HS-27A (cell line): ENCODE results near the gene VSIG2.

Source experiments
- DNase-seq: peaks from one replicate; pipeline ENCODE4 v3.0.0-alpha.2; 2012; ENCODE audit warnings: low read depth, missing footprints

VSIG2 gene

DNA sequence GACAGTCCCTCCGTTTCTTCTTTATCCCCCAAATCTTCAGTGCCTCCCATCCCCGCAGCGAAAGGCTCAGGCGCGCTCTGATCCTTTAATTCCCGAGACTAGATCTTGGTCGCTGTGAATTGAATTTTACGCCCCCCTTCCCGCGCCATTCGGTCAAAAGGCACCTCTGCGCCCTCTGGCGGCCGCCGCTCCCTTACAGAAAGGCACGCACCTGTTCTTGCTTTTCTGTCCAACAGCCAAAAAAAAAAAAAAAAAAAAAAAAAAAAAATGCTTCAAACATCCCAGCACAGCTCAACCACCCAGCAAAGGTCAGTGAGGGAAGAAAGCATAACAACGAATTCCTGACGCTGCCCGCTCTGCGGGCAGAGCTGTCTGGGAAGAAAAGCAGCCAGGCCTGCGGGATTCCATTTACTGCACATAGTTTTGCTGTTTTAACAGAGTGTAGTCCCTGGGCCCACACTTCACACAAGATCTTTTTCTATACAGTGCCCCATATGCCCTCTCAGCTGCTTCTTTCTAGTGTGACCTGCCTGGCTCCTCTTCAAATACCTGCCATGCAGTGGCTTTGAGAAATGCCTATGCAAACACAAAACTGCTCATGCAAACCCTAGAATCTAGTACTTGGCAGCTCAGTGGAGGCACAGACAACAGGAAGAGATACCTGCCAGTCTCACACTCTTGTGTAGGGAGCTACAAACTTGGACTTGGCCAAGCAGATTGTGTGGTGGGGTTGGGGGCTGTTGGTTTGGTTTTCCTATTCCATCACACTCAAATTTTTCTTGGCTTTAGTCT is 11.3 kb upstream of the VSIG2 start:
- no peak for DNase-seq

DNA sequence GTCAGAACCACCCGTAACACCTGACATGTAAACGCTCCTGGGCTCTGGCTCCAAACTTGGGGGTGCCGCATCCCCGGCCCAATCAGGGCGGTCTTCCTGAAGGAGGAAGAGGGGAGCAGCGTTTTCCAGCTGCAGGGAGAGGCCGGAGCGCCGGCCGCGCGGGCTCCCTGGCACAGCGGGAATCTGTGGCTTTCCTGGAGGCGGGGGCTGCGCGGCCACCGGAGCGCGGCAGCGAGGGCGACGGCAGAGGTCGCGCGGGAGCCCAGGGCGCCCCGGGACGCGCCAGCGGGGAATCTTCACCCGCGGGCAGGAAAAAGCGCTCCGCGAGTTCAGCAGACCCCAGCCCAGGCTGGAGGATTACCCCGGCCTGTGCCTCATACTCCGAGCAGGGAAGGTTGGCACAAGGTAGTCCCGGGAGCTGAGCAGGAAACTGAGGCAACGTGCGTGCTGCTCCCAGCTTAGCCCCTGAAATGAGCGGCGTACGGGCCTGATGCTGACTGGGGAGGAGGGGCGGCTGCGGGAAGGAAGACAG is 10.6 kb upstream of the VSIG2 start:
- DNase-seq: no peak

DNA sequence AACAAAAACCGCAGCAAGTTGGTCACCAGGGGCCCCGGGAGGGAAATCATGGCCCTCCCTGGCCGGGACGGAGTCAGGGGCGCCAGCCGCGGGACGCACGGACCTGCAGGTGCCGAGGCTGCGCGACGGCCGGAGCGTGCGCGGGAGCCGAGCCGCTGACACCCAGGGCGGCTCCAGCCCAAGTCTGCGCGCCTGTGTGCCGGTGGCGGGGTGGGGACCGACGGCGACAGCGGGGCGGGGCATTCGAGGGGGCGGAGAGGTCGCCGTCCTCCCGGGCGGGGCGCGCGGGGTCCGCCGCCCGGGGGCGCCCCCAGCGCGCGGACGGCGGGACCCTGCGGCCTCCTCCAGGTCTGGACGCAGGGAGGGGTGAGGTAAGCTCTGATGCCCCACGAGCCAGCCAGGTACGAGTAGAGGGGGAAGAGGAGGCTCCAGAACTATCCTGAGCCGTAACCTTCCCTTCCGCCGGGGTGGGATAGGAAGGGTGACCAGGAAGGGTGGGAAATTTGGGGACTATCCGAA is 10.1 kb upstream of the VSIG2 start, which contains the start of gene ESAM:
Gene ESAM, minus strand, starts transcription at position 186 of the 519 bp plus-strand sequence. Its CDS starts 136 bp downstream, at position 50.
- DNase-seq: no peak

DNA sequence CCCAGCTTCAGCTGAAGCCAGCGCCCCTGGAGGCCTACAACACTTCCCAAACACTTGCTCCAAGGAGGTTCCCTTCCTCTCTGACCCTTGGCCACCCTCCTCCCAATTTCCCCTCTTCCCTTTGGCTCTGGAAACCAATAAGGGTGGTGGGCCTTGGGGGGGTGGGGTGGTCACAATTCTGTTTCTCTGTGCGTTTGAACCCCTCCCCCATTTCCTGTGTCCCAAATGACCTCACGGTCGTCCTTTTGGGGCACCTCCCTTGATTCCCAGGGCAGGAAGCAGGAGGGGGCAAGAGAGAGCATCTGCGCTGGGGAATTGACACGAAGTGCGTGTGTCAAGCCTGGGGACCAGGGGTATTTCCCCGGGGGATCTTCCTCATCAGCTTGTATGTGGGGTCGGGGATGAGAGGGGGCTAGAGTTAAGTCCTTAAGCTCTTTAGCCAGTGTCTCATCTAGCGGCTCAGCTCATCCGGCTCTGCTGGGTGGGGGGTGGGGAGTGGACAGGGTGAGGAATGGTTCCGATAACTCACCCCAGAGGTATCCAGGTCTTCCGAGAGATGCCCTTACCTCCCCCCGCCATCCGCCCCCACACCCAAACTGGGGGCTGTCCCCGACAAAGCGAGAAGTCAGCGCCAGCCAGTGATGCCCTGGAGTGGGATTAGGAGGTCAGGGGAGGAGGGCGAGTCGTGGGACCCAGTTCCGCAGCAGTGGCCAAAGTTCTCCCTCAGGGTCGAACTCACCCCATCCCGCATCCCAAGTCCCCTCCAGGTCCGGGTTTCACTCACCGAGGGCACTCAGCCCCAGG is 9.4 kb upstream of the VSIG2 start:
- no peak for DNase-seq

DNA sequence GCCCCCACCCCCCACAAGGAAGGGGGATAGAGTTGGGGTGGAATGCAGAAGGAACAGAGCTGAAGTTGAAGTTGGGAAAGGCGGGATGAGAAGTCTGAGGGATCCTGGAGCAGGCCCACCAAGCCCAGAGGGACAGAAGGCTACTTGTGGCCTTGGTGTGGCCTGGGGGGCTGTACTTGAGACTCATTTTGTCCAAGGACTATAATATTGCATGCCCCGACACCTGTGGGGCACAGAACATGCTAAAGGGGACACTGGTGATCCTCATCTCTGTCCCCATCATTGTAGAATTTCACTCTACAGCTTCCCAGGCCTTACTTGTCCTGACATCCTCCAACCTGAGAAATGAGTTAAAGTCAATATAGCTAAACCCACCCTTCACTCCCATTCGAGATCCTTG is 8.8 kb upstream of the VSIG2 start:
- DNase-seq: no peak

DNA sequence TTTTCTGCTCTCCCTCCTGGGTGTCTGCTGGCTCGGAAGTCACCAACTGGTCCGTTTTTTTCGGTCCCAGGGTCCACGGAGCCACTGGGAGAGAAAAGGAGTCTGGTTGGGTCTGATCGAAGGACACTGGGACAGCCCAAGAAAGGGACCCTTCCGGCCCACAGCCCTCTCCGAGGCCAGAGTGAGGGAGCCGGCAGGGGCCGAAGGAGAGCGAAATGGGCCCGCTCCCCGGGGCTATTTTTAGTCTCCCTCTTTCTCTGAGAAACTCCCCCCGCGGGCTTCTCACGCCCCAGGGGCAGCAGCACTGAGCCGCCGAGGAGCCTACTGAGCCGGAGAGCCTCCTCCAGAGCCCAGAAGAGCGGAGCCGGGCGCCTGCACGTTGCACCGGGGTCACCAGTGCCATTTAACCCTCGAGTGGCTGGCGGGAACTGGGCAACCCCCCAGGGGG is 8.2 kb upstream of the VSIG2 start:
- no peak for DNase-seq

DNA sequence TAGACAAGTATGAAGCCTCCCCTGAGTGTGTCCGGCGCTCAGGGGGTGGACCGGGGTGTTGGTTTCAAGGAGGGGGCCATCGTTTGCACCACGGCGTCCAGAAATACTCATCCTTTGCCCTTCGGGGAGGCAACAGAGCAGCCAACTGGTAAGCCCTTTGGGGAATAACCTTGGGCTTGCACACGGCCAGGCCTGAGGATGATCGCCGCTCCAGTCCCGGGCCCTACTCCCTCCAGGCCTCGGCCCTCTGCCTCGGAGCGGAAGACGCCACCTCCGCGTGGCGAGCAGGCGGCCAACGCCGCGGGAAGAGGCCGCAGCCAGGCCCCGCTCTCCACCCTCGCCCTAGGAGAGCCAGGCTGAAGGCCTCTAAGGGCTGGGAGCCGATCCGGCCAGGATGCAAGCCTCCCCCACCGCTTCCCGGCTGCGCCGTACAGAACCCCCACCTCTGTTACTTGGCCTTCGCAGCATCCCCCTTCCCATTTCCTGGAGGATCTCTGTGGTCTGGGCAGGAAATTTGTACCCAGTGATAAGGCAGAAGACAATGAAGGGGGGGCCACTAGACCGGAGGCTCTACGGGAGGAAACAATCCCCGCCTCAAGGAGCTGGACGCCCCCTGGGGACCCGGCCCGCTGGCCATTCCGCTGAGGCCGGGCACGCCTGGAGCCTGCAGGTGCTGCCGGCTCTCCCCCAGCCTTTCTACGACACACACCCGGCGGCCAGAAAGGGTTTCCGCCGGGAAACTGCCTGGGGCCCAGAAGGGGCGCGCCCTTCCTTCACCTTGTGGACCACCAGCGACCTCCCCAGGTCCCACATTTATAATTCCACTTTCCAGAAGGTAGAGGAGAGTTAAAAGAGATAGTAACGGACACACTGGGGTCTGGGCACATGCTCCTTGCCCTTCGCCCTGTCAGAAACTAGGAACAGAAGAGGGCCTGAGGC is 7.5 kb upstream of the VSIG2 start:
- DNase-seq: no peak

DNA sequence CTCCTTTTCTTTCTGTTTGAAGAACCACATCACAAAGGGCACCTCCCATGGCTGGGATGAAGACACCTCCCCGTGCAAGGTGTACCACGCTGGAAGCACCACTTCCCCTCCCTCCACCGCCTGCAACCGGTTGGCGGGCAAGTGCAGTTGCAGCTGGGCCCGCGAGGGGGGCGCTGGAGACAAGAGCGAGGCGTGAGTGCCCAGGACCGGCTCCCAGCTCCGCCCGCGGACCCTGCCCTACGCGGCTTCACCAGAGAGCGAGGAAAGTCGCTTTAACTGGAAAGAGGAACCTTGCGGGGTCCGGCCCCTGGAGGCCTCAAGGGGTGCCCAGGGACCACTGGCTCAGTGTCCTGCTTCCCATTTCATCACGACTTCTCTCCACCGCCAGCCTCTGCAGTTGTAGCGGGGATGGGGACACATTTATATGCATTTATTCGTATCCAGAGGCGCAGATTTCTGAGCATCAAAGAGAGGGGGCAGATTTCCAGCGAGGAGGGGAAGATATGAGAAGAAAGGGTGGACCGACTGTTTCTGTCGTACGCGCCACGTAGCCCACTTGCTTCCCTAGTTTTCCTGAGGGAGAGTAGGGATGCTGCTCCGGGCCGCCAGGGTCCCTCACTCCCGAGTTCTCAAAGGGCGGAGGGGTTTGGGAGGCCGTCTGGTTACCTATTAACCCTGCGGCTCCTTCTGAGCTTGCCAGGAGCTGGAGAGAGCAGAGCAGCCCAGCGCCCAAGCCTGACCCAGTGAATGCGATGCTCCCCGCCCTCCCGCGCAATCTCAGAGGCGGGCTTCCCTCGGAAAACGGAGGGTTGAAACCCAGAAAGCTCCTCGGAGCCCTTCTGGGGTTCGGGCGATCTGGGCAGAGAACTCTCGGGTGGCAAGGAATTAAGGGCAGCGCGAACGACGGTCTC is 6.6 kb upstream of the VSIG2 start:
- no peak for DNase-seq

DNA sequence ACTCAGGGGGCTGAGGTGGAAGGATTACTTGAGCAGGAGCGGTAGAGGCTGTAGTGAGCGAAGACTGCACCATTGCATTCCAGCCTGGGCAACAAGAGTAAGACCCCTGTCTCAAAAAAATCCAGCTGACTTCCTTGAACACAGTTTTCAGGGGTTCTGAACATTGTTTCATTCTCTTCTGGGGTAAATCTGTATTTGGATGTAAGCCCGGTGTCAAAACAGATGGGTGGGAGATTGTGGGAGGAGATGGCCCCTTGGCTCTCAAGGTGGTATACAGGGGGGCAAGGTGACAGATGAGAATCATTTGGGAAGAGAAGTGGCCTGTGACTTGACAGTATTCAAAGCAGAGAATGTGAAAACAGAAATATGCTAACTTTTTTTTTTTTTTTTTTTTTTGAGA is 5.3 kb upstream of the VSIG2 start:
- no peak for DNase-seq

DNA sequence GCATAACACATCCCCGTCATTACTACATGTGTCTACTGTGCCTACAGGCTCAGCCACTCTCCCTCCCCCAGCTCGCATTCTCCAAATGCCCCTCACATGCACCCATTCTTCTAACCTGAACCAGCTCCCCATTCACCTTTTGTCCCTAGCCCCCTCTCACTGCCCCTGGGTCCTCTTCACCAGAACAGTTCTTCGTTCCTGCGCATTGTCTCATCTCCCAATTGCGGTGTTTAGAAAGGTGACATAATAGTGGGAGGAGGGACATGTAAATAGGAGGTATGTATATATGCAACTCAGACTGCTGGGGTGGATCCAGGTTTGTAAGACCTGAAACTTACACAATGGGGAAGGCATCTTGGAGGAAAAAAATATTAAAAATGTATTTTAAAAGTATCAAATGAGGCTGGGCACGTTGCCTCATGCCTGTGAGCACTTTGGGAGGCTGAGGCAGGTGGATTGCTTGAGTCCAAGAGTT is 4.7 kb upstream of the VSIG2 start:
- DNase-seq: no peak

DNA sequence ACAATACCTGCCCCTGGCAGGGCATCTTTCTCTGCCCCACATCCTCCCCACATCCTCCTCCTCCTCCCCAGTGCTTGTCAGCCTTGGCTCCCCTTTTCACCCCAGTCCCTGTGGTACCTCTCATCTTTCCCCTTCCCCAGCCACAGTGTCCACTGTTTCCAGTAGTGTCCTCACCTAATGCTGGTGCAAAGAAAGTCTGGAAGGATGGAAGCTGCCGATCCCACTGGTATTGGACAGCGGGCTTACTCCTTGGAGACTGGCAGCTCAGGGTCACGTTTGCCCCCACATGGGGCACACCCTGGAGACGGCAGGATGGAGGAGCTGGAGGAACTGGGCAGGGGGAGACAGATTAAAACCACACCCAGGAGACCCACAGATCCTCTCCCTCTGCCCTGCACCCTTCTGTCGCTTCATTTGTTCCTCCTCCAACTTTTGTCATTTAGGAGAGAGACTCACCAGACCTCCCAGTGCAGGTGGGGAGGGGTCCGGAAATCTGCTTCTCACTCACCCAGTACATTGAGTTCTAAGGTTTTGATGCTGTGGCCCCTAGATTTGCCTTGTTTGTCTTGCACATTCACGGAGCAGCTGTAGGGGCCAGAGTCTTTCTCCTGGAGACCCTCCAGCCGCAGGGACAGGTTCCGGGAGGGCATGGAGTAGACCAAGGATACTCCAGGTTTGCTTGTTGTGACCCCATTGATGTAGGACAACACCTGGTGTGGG is 4.1 kb upstream of the VSIG2 start:
- no peak for DNase-seq

DNA sequence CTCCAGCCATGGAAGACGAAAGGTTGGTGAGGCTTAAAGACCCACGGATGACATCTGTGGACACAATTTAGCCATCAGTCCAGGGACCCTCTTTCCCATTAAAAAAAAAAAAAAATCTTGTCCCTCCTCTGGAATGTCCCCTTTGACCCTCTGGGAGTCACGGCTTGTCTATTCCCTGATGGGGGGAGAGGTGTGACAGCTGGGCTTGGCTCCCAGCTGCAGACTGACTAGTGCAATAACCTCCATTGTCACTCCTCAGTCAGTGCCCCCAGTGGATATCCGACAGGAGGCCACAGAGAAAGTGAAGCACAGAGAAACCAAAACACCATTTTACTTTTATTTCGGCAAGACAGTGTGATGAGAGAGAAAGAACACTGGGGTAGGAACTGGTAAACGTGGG is 2.7 kb upstream of the VSIG2 start:
- no peak for DNase-seq

DNA sequence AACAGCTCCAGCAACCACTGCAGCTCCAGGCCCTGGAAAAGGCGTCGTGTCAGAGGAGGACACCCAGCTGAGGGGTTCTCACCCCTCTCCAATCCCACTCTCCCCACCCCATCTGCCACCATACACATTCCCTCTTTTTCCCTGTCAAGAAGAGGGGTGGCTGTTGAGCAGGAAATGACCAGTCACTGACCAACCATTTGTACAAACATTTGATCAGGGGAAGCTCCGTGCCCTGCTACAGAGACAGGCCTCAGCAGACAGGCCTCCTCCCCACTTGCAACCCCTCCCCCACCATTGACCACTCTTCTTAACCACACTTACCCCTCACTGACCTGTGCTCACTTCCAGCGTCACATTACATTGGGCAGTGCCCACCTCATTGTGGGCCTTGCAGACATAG is 2.3 kb upstream of the VSIG2 start:
- DNase-seq: no peak

DNA sequence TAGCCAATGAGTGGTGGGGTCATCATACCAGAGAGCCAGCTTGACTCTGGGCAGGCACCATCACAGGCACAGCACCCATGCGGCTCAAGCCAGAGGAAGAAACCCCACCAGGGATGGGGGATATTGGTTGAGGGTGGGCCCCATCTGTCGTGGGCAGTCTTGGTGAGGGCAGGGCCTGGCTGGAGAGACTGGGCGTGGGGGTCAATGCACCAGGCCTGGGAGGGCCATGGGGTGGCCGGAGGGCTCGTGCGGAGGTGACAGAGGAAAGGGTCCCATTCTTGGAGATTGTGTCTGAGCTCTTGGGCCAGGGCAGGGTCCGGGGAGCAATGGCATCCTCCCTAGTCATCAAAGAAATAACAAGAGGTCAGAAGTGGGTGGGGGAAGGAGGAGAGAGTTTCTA is 1.6 kb upstream of the VSIG2 start:
- DNase-seq: no peak

DNA sequence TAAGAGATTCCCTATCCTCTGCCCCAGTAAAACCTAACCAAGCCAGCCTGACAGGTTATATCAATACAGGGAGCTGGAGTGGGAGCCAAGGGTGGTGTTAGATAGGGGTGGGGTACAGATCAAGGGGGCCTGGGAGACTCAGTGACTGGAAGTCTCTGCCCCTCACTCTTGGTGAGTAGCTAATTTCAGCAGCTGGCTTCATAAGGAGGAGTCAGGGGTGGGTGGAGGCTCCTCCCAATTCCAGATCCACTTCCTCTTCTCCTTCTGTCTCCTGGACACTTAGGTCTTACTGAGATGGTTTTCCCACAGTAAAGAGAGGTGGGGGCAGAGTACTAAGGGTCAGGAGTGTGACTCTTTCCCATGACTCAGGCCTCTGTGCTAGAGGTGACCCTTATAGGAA is 1.1 kb upstream of the VSIG2 start:
- DNase-seq: no peak

DNA sequence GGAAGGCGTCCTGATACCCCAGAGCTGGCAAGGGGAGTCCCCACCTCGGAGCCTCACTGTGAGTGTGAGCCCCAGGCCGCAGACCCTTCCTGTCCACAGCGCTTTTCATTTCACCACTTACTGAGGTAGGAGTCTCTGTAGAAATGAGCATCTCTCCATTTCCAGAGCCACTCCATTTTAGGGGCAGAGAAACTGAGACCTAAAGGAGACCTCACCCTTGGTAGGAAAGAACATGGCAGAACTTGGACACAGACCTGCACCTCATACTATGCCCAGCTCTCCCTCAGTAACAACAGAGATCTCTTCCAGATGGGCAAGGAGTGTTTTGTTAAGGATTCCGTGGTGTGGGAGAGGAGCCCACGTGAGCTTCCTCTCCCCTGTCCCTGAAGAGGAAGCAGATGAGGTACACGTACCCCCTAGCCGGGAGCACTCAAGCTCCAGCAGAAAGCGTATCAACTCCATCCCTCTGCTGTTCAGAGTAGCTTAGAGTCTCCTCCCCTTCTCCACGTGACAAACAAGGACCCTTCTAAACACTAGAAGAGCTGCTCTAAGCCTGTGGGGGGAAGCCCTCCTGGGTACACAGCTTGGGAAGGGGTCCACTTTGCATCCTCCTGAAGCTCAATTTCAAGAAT is 532 bp upstream of the VSIG2 start:
- no peak for DNase-seq

DNA sequence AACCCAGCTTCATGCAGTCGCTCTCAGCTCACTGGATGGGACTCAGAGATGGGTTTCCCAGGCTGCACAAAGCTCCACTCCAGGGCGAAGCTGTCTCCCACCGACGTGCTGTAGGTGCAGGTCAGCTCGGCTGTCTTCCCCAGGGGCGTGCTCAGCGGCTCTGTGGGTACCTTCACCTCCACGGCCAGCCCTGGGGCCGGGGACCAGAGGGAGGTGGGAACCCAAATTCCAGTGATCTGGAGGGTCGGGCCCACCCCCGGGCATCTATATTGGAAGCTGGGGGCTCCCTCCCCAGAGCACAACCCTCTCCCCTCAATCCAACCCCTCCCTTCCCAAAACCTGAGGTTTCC is 689 bp downstream of the VSIG2 start:
- no peak for DNase-seq

DNA sequence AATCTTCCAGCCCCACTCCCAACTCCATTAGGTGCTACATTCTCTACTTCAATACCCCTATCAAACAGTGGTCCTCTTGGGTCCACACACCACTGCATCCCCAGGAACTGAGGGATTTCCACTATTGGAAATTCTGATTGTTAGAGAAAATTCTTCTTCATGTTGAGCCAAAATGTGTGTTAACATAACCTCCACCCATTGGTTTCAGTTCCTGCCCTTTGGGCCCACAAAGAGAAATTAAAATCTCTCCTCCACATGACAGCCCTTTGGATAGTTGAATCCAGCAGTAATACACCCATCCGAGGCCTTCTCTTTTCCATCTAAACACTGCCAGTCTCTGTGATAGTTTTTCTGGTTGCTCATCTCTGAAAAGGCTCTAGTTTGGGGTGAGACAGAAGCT is 2.1 kb downstream of the VSIG2 start:
- DNase-seq: no peak
